HS-5 (cell line): ENCODE data around the gene ERC2.

ENCODE experiments used
- DNase-seq: peaks from one replicate; pipeline ENCODE4 v3.0.0-alpha.2; 2012; ENCODE audit warnings: low read depth

The ERC2 gene

GRCh38 chr3:55824406-55824805, 643.9 kb downstream of the ERC2 start:
- no peak for DNase-seq

GRCh38 chr3:55823829-55824228, 644.4 kb downstream of the ERC2 start:
- no peak for DNase-seq

GRCh38 chr3:55823001-55823400, 645.3 kb downstream of the ERC2 start:
- no peak for DNase-seq

GRCh38 chr3:55819005-55819404, 649.3 kb downstream of the ERC2 start:
- DNase-seq, result no peak

GRCh38 chr3:55818485-55818884, 649.8 kb downstream of the ERC2 start:
- DNase-seq, result no peak

- no peak for DNase-seq
Observed at GRCh38 chr3:55816794-55817576, 651.3 kb downstream of the ERC2 start.

- DNase-seq, result no peak
Observed at GRCh38 chr3:55815262-55815661, 653.0 kb downstream of the ERC2 start.

- no peak for DNase-seq
Observed at GRCh38 chr3:55813268-55814097, 654.8 kb downstream of the ERC2 start.

- DNase-seq, result no peak
Observed at GRCh38 chr3:55812394-55813013, 655.8 kb downstream of the ERC2 start.

- no peak for DNase-seq
Observed at GRCh38 chr3:55807210-55807609, 661.1 kb downstream of the ERC2 start.

GRCh38 chr3:55805169-55805568, 663.1 kb downstream of the ERC2 start:
- DNase-seq, result no peak

- DNase-seq, result no peak
Observed at GRCh38 chr3:55804170-55805095, 663.8 kb downstream of the ERC2 start.

- DNase-seq, result no peak
Observed at GRCh38 chr3:55802816-55803215, 665.5 kb downstream of the ERC2 start.

GRCh38 chr3:55801676-55802075, 666.6 kb downstream of the ERC2 start:
- DNase-seq, result no peak

- no peak for DNase-seq
Observed at GRCh38 chr3:55801068-55801467, 667.2 kb downstream of the ERC2 start.

- no peak for DNase-seq
Observed at GRCh38 chr3:55797775-55798174, 670.5 kb downstream of the ERC2 start.

- no peak for DNase-seq
Observed at GRCh38 chr3:55797084-55797483, 671.2 kb downstream of the ERC2 start.

- no peak for DNase-seq
Observed at GRCh38 chr3:55796533-55796932, 671.7 kb downstream of the ERC2 start.

GRCh38 chr3:55795746-55796145, 672.5 kb downstream of the ERC2 start:
- DNase-seq, result no peak

GRCh38 chr3:55795296-55795695, 673.0 kb downstream of the ERC2 start:
- no peak for DNase-seq

- DNase-seq, result no peak
Observed at GRCh38 chr3:55792742-55793141, 675.5 kb downstream of the ERC2 start.

- DNase-seq, result no peak
Observed at GRCh38 chr3:55792009-55792408, 676.3 kb downstream of the ERC2 start.
